A549 (cell line): Measurements from ENCODE around the gene OPCML. TPM values are rescaled to one million over a fixed set of nuclear protein-coding genes. Genes with fewer than 3 reads are reported as not detected.

Experiments used
- ATAC-seq, 2 experiments: fragments of 200-7000 bp in 1 of 2; fragments of >200 bp in 1 of 2; cut with Nextera tagmentation in 1 of 2; cut with Tn5 transposase in 1 of 2; 3 replicates each; pipeline versions ENCODE4 v1.8.0 to v1.9.1; 2018 to 2020; ENCODE audit warnings: mild to moderate bottlenecking in 1 of 2, moderate library complexity in 1 of 2
- CTCF ChIA-PET: fragments of 300-600 bp; sonication (Branson Sonifier 250); formaldehyde crosslinking; extraction: SDS; loops from one replicate; lab custom pipeline; 2021; ENCODE audit warnings: antibody characterized with exemption, inconsistent platforms; lab: Yijun Ruan, JAX
- POLR2A ChIA-PET: fragments of 350-600 bp; formaldehyde crosslinking; extraction: SDS; loops from one replicate; lab custom pipeline; 2021; ENCODE audit warnings: antibody characterized with exemption, inconsistent platforms; lab: Yijun Ruan, JAX
- DNase-seq, 2 experiments: peaks; one replicate each; pipeline versions ENCODE4 v3.0.0 to v3.0.0-alpha.2; 2011 to 2016; ENCODE audit warnings: low read depth in 1 of 2, low spot score in 1 of 2
- FAIRE-seq: peaks from 2 replicates; lab custom pipeline; 2011; peaks lifted over from hg19 to GRCh38; lab: Jason Lieb, UNC
- H3K27ac ChIP-seq, 2 experiments: fragments of >200 bp; sonication (Bioruptor Twin); formaldehyde crosslinking; 3 replicates each; pipeline ENCODE4 v1.5.1; 2016 to 2017
- H3K4me1 ChIP-seq: fragments of >200 bp; sonication (Bioruptor Twin); formaldehyde crosslinking; 3 replicates; pipeline ENCODE4 v1.6.1; 2016
- H3K4me2 ChIP-seq: fragments of >200 bp; sonication (Bioruptor Twin); formaldehyde crosslinking; 3 replicates; pipeline ENCODE4 v1.6.1; 2016
- H3K4me3 ChIP-seq: fragments of >200 bp; sonication (Bioruptor Twin); formaldehyde crosslinking; 3 replicates; pipeline ENCODE4 v1.5.1; 2016
- H3K9me3 ChIP-seq: fragments of >200 bp; sonication (Bioruptor Twin); formaldehyde crosslinking; 3 replicates; pipeline ENCODE4 v1.6.1; 2016
- CBX2 ChIP-seq: fragments of 200-600 bp; sonication (generic); IDR thresholded peaks from 2 replicates; pipeline ENCODE4 v1.6.1; 2016; ENCODE audit warnings: low read depth, mild to moderate bottlenecking, borderline replicate concordance
- CBX8 ChIP-seq: fragments of 200-600 bp; sonication (generic); IDR thresholded peaks from 2 replicates; pipeline ENCODE4 v1.6.1; 2016
- CHD2 ChIP-seq: fragments of 150-350 bp; IDR thresholded peaks from 2 replicates; pipeline ENCODE4 v1.6.1; 2014; ENCODE audit warnings: low read length; ENCODE audit not compliant: partially characterized antibody
- EHMT2 ChIP-seq: fragments of 200-600 bp; sonication (generic); IDR thresholded peaks from 2 replicates; pipeline ENCODE4 v1.6.1; 2016; ENCODE audit warnings: antibody characterized with exemption, low read depth, mild to moderate bottlenecking, moderate library complexity
- EP300 ChIP-seq, 2 experiments: fragments of >200 bp; sonication (Bioruptor Twin); formaldehyde crosslinking; IDR thresholded peaks; 2 replicates in 1 of 2; 3 replicates in 1 of 2; pipeline ENCODE4 v1.6.1; 2016 to 2017
- FOSB ChIP-seq: fragments of 250-450 bp; sonication (Bioruptor Pico); IDR thresholded peaks from 2 replicates; pipeline ENCODE4 v1.5.0; 2020; ENCODE audit warnings: mild to moderate bottlenecking, moderate library complexity
- FOSL2 ChIP-seq, 2 experiments: fragments of 450-650 bp in 1 of 2; fragments of >200 bp in 1 of 2; sonication (Bioruptor Twin) in 1 of 2; formaldehyde crosslinking; IDR thresholded peaks; 2 replicates each; pipeline versions ENCODE4 v1.5.0 to v1.6.1; 2016 to 2020; ENCODE audit warnings: mild to moderate bottlenecking in 1 of 2, moderate library complexity in 1 of 2
- HOXA7 ChIP-seq: fragments of 250-450 bp; sonication (Bioruptor Pico); IDR thresholded peaks from 2 replicates; pipeline ENCODE4 v1.5.0; 2020; ENCODE audit warnings: mild to moderate bottlenecking, moderate library complexity
- HOXB13 ChIP-seq: fragments of 250-450 bp; sonication (Bioruptor Pico); IDR thresholded peaks from 2 replicates; pipeline ENCODE4 v1.5.0; 2020; ENCODE audit warnings: low read depth, mild to moderate bottlenecking, moderate library complexity
- JUN ChIP-seq, 2 experiments: fragments of >200 bp; sonication (Bioruptor Twin); formaldehyde crosslinking; IDR thresholded peaks; 2 replicates in 1 of 2; 3 replicates in 1 of 2; pipeline ENCODE4 v1.6.1; 2016 to 2017
- KDM5A ChIP-seq: fragments of 200-600 bp; sonication (generic); IDR thresholded peaks from 2 replicates; pipeline ENCODE4 v1.6.1; 2016; ENCODE audit warnings: antibody characterized with exemption, mild to moderate bottlenecking
- MAFK ChIP-seq: fragments of 450-650 bp; IDR thresholded peaks from 2 replicates; pipeline ENCODE4 v1.6.1; 2014; ENCODE audit not compliant: partially characterized antibody
- MAZ ChIP-seq: fragments of 150-350 bp; IDR thresholded peaks from 2 replicates; pipeline ENCODE4 v1.6.1; 2014; ENCODE audit warnings: antibody characterized with exemption, low read depth, low read length, borderline replicate concordance
- MYC ChIP-seq: IDR thresholded peaks from 2 replicates; pipeline ENCODE4 v1.6.1; 2012; ENCODE audit warnings: mild to moderate bottlenecking, inconsistent platforms, low read length, improper control_type of control experiment, borderline replicate concordance
- NPAS2 ChIP-seq: fragments of 250-450 bp; sonication (Bioruptor Pico); IDR thresholded peaks from 2 replicates; pipeline ENCODE4 v1.8.0; 2022; ENCODE audit warnings: mild to moderate bottlenecking, moderate library complexity, borderline replicate concordance
- PHF8 ChIP-seq: fragments of 200-600 bp; sonication (generic); IDR thresholded peaks from 2 replicates; pipeline ENCODE4 v1.6.1; 2016; ENCODE audit warnings: low read depth, mild to moderate bottlenecking, antibody characterized with exemption, moderate library complexity, borderline replicate concordance
- RARB ChIP-seq: fragments of 250-450 bp; sonication (Bioruptor Pico); IDR thresholded peaks from 2 replicates; pipeline ENCODE4 v1.8.0; 2021; ENCODE audit warnings: mild to moderate bottlenecking, moderate library complexity
- RNF2 ChIP-seq: fragments of 200-600 bp; sonication (generic); IDR thresholded peaks from 2 replicates; pipeline ENCODE4 v1.6.1; 2016; ENCODE audit warnings: low read depth, mild to moderate bottlenecking, antibody characterized with exemption, moderate library complexity, borderline replicate concordance
- SREBF2 ChIP-seq: fragments of 450-650 bp; IDR thresholded peaks from 2 replicates; pipeline ENCODE4 v1.6.1; 2014; ENCODE audit warnings: mild to moderate bottlenecking, moderate library complexity
- TP53 ChIP-seq: fragments of 250-450 bp; sonication (Bioruptor Pico); IDR thresholded peaks from 2 replicates; pipeline ENCODE4 v1.5.0; 2021; ENCODE audit warnings: mild to moderate bottlenecking, moderate library complexity
- ZNF302 ChIP-seq: fragments of 250-450 bp; sonication (Bioruptor Pico); IDR thresholded peaks from 2 replicates; pipeline ENCODE4 v1.9.0; 2021; ENCODE audit warnings: inconsistent platforms, mild to moderate bottlenecking, moderate library complexity
- ZSCAN20 ChIP-seq: fragments of 250-450 bp; sonication (Bioruptor Pico); IDR thresholded peaks from 2 replicates; pipeline ENCODE4 v1.8.0; 2022; ENCODE audit warnings: mild to moderate bottlenecking, moderate library complexity
- WGBS: methylation state at CpG from one replicate; pipeline ENCODE4 v1.1.6; 2017; ENCODE audit errors: missing lambda C conversion rate; 5-methylcytosine and 5-hydroxymethylcytosine counted together
- polyA plus RNA-seq, 4 experiments: library from polyadenylated mRNA; depleted of rRNA in 3 of 4; stranded (reverse); fragments of >200 nt; fragmentation: RNase III in 1 of 4; extraction: RNeasy Plus Mini Kit Qiagen cat#74134 plus additional on column Dnase treatment in 1 of 4; gene quantifications; 2 replicates in 3 of 4; 3 replicates in 1 of 4; pipeline ENCODE4 v1.2.3, GENCODE V29; 2011 to 2017
- TF ChIP-seq, protein P1 (sequence below): fragments of 250-450 bp; sonication (Bioruptor Pico); IDR thresholded peaks from 2 replicates; pipeline ENCODE4 v1.5.0; 2021; ENCODE audit warnings: mild to moderate bottlenecking, moderate library complexity, borderline replicate concordance
- TF ChIP-seq, protein P2 (sequence below): fragments of >200 bp; sonication (Bioruptor Twin); formaldehyde crosslinking; IDR thresholded peaks from 2 replicates; pipeline ENCODE4 v1.6.1; 2016
- TF ChIP-seq, protein P3 (sequence below): fragments of 150-350 bp; IDR thresholded peaks from 2 replicates; pipeline ENCODE4 v1.6.1; 2014; ENCODE audit warnings: low read depth, mild to moderate bottlenecking, low read length
- TF ChIP-seq, protein P4 (sequence below): IDR thresholded peaks from 2 replicates; pipeline ENCODE4 v1.6.1; 2012
- TF ChIP-seq, protein P5 (sequence below): fragments of 200-600 bp; sonication (generic); IDR thresholded peaks from 2 replicates; pipeline ENCODE4 v1.6.1; 2016; ENCODE audit warnings: antibody characterized with exemption, mild to moderate bottlenecking, moderate library complexity
- TF ChIP-seq, protein P6 (sequence below): fragments of 450-650 bp; IDR thresholded peaks from 2 replicates; pipeline ENCODE4 v1.6.1; 2014; ENCODE audit warnings: antibody characterized with exemption

Gene OPCML
- polyA plus RNA-seq, 2 of the 4 experiments (the other 2 are of a cell fraction), result not detected

DNA sequence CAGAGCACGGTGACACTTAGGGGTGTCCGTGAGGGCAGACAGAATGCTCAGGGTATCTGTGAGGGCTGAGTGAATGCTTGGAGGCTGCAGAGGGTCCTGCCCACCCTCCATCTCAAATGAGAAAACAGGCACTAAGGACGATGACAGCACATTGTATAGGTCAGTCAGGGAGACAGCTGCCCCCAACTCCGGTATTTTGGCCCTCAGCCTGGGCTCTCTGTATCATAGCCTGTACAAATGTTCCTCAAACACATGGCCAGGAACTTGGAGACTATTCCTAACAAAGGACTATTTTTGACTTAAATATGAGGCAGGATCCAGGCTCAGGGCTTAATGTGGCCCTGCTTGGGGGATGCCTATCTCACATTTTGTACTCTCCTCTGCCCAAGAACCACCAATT lies 145.4 kb downstream of the OPCML start:
- DNase-seq, result no peak
- ATAC-seq, result no peak
- TF ChIP-seq RNF2 (no peak), TP53 (CRISPR knock-in tag) (no peak), RARB (CRISPR knock-in tag) (no peak), MAZ (no peak), HOXA7 (CRISPR knock-in tag) (no peak), NPAS2 (CRISPR knock-in tag) (no peak), MAFK (no peak), SREBF2 (no peak), EP300 (IDR thresholded peaks at IDR 0.05) (no peak), MYC (no peak), CBX2 (no peak), CBX8 (no peak), ZNF302 (no peak), HOXB13 (CRISPR knock-in tag) (no peak)
- TF ChIP-seq, protein P1, sequence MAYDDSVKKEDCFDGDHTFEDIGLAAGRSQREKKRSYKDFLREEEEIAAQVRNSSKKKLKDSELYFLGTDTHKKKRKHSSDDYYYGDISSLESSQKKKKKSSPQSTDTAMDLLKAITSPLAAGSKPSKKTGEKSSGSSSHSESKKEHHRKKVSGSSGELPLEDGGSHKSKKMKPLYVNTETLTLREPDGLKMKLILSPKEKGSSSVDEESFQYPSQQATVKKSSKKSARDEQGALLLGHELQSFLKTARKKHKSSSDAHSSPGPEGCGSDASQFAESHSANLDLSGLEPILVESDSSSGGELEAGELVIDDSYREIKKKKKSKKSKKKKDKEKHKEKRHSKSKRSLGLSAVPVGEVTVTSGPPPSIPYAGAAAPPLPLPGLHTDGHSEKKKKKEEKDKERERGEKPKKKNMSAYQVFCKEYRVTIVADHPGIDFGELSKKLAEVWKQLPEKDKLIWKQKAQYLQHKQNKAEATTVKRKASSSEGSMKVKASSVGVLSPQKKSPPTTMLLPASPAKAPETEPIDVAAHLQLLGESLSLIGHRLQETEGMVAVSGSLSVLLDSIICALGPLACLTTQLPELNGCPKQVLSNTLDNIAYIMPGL, result no peak
- TF ChIP-seq, protein P2, sequence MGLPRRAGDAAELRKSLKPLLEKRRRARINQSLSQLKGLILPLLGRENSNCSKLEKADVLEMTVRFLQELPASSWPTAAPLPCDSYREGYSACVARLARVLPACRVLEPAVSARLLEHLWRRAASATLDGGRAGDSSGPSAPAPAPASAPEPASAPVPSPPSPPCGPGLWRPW, result no peak
- TF ChIP-seq, protein P3, sequence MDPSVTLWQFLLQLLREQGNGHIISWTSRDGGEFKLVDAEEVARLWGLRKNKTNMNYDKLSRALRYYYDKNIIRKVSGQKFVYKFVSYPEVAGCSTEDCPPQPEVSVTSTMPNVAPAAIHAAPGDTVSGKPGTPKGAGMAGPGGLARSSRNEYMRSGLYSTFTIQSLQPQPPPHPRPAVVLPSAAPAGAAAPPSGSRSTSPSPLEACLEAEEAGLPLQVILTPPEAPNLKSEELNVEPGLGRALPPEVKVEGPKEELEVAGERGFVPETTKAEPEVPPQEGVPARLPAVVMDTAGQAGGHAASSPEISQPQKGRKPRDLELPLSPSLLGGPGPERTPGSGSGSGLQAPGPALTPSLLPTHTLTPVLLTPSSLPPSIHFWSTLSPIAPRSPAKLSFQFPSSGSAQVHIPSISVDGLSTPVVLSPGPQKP, result no peak
- TF ChIP-seq, protein P4, sequence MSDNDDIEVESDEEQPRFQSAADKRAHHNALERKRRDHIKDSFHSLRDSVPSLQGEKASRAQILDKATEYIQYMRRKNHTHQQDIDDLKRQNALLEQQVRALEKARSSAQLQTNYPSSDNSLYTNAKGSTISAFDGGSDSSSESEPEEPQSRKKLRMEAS, result no peak
- TF ChIP-seq, protein P5, sequence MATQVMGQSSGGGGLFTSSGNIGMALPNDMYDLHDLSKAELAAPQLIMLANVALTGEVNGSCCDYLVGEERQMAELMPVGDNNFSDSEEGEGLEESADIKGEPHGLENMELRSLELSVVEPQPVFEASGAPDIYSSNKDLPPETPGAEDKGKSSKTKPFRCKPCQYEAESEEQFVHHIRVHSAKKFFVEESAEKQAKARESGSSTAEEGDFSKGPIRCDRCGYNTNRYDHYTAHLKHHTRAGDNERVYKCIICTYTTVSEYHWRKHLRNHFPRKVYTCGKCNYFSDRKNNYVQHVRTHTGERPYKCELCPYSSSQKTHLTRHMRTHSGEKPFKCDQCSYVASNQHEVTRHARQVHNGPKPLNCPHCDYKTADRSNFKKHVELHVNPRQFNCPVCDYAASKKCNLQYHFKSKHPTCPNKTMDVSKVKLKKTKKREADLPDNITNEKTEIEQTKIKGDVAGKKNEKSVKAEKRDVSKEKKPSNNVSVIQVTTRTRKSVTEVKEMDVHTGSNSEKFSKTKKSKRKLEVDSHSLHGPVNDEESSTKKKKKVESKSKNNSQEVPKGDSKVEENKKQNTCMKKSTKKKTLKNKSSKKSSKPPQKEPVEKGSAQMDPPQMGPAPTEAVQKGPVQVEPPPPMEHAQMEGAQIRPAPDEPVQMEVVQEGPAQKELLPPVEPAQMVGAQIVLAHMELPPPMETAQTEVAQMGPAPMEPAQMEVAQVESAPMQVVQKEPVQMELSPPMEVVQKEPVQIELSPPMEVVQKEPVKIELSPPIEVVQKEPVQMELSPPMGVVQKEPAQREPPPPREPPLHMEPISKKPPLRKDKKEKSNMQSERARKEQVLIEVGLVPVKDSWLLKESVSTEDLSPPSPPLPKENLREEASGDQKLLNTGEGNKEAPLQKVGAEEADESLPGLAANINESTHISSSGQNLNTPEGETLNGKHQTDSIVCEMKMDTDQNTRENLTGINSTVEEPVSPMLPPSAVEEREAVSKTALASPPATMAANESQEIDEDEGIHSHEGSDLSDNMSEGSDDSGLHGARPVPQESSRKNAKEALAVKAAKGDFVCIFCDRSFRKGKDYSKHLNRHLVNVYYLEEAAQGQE, result no peak
- ChIA-PET CTCF (no interaction called here), POLR2A (no interaction called here)
- WGBS, result 0% methylated on average over 4 of the region's 4 CpGs
- H3K9me3 ChIP-seq, result no peaks in the 10 kb centered on the region
- no peak overlapping the region for H3K4me3 ChIP-seq
- H3K27ac ChIP-seq, result no peak overlapping the region
- FAIRE-seq, result no peak
- H3K4me1 ChIP-seq, result no peaks in the 10 kb centered on the region
- H3K4me2 ChIP-seq, result no peak overlapping the region

DNA sequence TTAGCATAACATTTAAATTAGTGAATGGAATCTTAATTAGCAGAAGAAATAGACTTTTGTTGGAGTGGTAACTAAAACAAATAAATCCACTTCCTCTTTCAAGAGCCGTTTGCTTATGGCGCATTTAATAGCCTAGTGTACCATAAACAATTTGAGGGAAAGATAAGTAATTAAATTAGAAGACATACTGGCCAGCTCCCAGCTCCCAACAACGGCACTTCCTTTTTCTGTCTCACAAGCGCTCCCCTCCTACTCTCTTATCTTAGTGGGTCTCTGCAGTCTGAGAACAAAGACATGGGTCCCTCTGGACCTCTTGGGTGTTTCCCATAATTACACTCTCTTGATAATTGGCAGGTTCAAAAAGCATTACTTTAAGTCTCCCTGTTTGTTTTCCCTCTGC lies 146.0 kb downstream of the OPCML start:
- DNase-seq (no peak), FAIRE-seq (no peak)
- H3K9me3 ChIP-seq, result no peaks in the 10 kb centered on the region
- CTCF ChIA-PET, result no interaction called here
- no peak overlapping the region for H3K4me3 ChIP-seq
- WGBS, result 0% methylated on average over 4 of the region's 4 CpGs
- no peaks in the 10 kb centered on the region for H3K4me1 ChIP-seq
- H3K27ac ChIP-seq, result no peak overlapping the region
- no peak overlapping the region for H3K4me2 ChIP-seq
- TF ChIP-seq ZSCAN20 (no peak), FOSL2 (IDR thresholded peaks at IDR 0.05) (no peak), FOSL2 (CRISPR knock-in tag; IDR thresholded peaks at IDR 0.05) (no peak), KDM5A (no peak), CHD2 (no peak), EHMT2 (no peak), FOSB (no peak), RNF2 (no peak), PHF8 (no peak), JUN (IDR thresholded peaks at IDR 0.05) (no peak)
- TF ChIP-seq, protein P6, sequence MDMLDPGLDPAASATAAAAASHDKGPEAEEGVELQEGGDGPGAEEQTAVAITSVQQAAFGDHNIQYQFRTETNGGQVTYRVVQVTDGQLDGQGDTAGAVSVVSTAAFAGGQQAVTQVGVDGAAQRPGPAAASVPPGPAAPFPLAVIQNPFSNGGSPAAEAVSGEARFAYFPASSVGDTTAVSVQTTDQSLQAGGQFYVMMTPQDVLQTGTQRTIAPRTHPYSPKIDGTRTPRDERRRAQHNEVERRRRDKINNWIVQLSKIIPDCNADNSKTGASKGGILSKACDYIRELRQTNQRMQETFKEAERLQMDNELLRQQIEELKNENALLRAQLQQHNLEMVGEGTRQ, result no peak
- TF ChIP-seq, all 56 proteins: peak for 0
- POLR2A ChIA-PET, result no interaction called here
- ATAC-seq, result no peak
